Naive thymus-derived CD8-positive, alpha-beta T cell (primary cell): ENCODE results near the gene NDUFV1. TPM values are rescaled to one million over a fixed set of nuclear protein-coding genes. Genes with fewer than 3 reads are reported as not detected.
"Not testable (repeated sequence)": the region's sequence is repeated elsewhere in the genome, so short reads cannot be mapped to it uniquely, and the experiment has no call there.

Source experiments
- ATAC-seq, 2 donors: fragments of 150-1000 bp; cut with Tn5 transposase in 1 of 2; sonication (Bioruptor Pico), chemical (Tn5 transposase) in 1 of 2; 1 replicate in 1 of 2; 2 replicates in 1 of 2; pipeline ENCODE4 v1.10.0; 2021; ENCODE audit warnings: mild to moderate bottlenecking in 2 of 2, moderate library complexity in 2 of 2
- POLR2A ChIA-PET: fragments of 350-600 bp; sonication (Branson Sonifier 250); formaldehyde crosslinking; loops from one replicate; lab custom pipeline; 2021; ENCODE audit warnings: antibody characterized with exemption; lab: Charles Lee
- DNase-seq, 10 donors: peaks; one replicate each; pipeline versions ENCODE4 v3.0.0 to v3.0.0-alpha.2; 2020 to 2022
- H3K27ac Mint-ChIP-seq, 10 donors: one replicate each; pipeline ENCODE4 v1.8.0; 2020 to 2022; ENCODE audit warnings: mild to moderate bottlenecking in 10 of 10, mixed read lengths in 10 of 10, moderate library complexity in 4 of 10, inconsistent platforms in 1 of 10
- H3K27me3 Mint-ChIP-seq, 5 donors: one replicate each; pipeline ENCODE4 v1.8.0; 2021 to 2022; ENCODE audit warnings: mixed read lengths in 5 of 5
- H3K36me3 Mint-ChIP-seq, 3 donors: one replicate each; pipeline ENCODE4 v1.8.0; 2020 to 2022; ENCODE audit warnings: mixed read lengths in 3 of 3, mild to moderate bottlenecking in 2 of 3, inconsistent platforms in 1 of 3
- H3K4me1 Mint-ChIP-seq, 4 donors: one replicate each; pipeline ENCODE4 v1.8.0; 2021 to 2022; ENCODE audit warnings: mixed read lengths in 4 of 4
- H3K4me3 Mint-ChIP-seq, 10 donors: one replicate each; pipeline ENCODE4 v1.8.0; 2020 to 2022; ENCODE audit warnings: mild to moderate bottlenecking in 10 of 10, mixed read lengths in 10 of 10, moderate library complexity in 6 of 10, inconsistent platforms in 1 of 10
- H3K9me3 Mint-ChIP-seq, 9 donors: one replicate each; pipeline ENCODE4 v1.8.0; 2020 to 2022; ENCODE audit warnings: mixed read lengths in 9 of 9, mild to moderate bottlenecking in 3 of 9, inconsistent platforms in 1 of 9, moderate library complexity in 1 of 9
- polyA plus RNA-seq, 3 donors: library from polyadenylated mRNA; unstranded; fragments of 300-500 nt; fragmentation: Illumina TruSeq; gene quantifications; one replicate each; pipeline ENCODE4 v1.2.3, GENCODE V29; 2021
- total RNA-seq, 8 experiments: library from RNA in 2 of 8; stranded (reverse) in 2 of 8; gene quantifications; one replicate each; pipeline ENCODE4 v1.2.3 and lab custom pipeline; 2021 to 2026

Gene NDUFV1
- total and polyA plus RNA-seq, 5 experiments from 2014 or later, result 122 to 199 (median 123) TPM

- peaks cover 7 to 30% (median 27%) of the 10 kb centered on the region in 5 donors for H3K27me3 Mint-ChIP-seq
- peaks cover 18 to 32% (median 22%) of the 10 kb centered on the region in 4 donors for H3K4me1 Mint-ChIP-seq
- H3K27ac Mint-ChIP-seq, result no peak overlapping the region
- DNase-seq (no peak), ATAC-seq (no peak)
- POLR2A ChIA-PET, result no interaction called here
- no peaks in the 10 kb centered on the region for H3K9me3 Mint-ChIP-seq
- H3K36me3 Mint-ChIP-seq, result no peaks in the 10 kb centered on the region
- H3K4me3 Mint-ChIP-seq, result no peak overlapping the region
These were observed 28.8 kb upstream of the NDUFV1 start for GRCh38 chr11:67577951-67578350.

- H3K4me3 Mint-ChIP-seq, result peak overlapping the region in 5 of 10 donors; percentile 2 to 41 (median 18)
- DNase-seq (no peak), ATAC-seq (no peak)
- no peaks in the 10 kb centered on the region for H3K9me3 Mint-ChIP-seq
- H3K27me3 Mint-ChIP-seq, result peaks cover 1 to 17% (median 12%) of the 10 kb centered on the region in 5 donors
- peaks cover 27 to 57% (median 49%) of the 10 kb centered on the region in 4 donors for H3K4me1 Mint-ChIP-seq
- POLR2A ChIA-PET, result no interaction called here
- H3K36me3 Mint-ChIP-seq, result peaks cover 0 to 4% (median 0%) of the 10 kb centered on the region in 3 donors
- H3K27ac Mint-ChIP-seq, result peak overlapping the region in 1 of 10 donors; percentile 47
These were observed 25.3 kb upstream of the NDUFV1 start for GRCh38 chr11:67581469-67581868.

DNA sequence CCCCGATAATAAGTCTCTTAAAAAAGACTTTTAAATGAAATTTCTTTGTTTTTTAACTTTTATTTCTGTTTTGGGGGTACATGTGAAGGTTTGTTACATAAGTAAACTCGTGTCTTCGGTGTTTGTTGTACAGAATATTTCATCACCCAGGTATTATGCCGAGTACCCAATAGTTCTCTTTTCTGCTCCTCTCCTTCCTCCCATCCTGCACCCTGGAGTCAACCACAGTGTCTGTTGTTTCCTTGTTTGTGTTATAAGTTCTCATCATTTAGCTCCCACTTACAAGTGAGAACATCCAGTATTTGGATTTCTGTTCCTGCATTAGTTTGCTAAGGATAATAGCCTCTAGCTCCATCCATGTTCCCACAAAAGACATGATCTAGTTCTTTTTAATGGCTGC is 24.7 kb upstream of the NDUFV1 start:
- POLR2A ChIA-PET, result interaction anchor here (0.6 to 1.8 kb wide), 3 partner anchors 10 to 68 kb away, joined by 3 to 12 read pairs (median 6); partner anchors contain the start of gene ACY3
- Mint-ChIP-seq H3K4me3 (peak overlapping the region in 8 of 10 donors; percentile 1 to 90 (median 76)), H3K27me3 (peaks cover 0 to 13% (median 7%) of the 10 kb centered on the region in 5 donors), H3K4me1 (peaks cover 26 to 63% (median 50%) of the 10 kb centered on the region in 4 donors), H3K9me3 (no peaks in the 10 kb centered on the region), H3K36me3 (peaks cover 0 to 4% (median 0%) of the 10 kb centered on the region in 3 donors), H3K27ac (peak overlapping the region in 6 of 10 donors; percentile 2 to 85 (median 74))
- DNase-seq, result no peak
- no peak for ATAC-seq

GRCh38 chr11:67583247-67584204 is 23.2 kb upstream of the NDUFV1 start, which contains the start of gene GSTP1:
Gene GSTP1, plus strand, starts transcription at chr11:67583812. Its CDS starts 32 bp downstream, at chr11:67583844.
- peaks cover 26 to 74% (median 50%) of the 10 kb centered on the region in 4 donors for H3K4me1 Mint-ChIP-seq
- DNase-seq, result peak; percentile 52 to 85 (median 68)
- peak within 1 kb of the TSS; percentile 82 to 93 (median 90) for H3K4me3 Mint-ChIP-seq
- peaks cover 0 to 8% (median 4%) of the 10 kb centered on the region in 5 donors for H3K27me3 Mint-ChIP-seq
- peak; percentile 78 to 90 for ATAC-seq
- peaks cover 0 to 4% (median 0%) of the 10 kb centered on the region in 3 donors for H3K36me3 Mint-ChIP-seq
- peak within 1 kb of the TSS; percentile 80 to 94 (median 91) for H3K27ac Mint-ChIP-seq
- no peaks in the 10 kb centered on the region for H3K9me3 Mint-ChIP-seq
- POLR2A ChIA-PET, result interaction anchor here (0.6 to 1.8 kb wide), 13 partner anchors 9 to 344 kb away, joined by 3 to 12 read pairs (median 3); partner anchors contain the start of genes ACY3 and POLD4

DNA sequence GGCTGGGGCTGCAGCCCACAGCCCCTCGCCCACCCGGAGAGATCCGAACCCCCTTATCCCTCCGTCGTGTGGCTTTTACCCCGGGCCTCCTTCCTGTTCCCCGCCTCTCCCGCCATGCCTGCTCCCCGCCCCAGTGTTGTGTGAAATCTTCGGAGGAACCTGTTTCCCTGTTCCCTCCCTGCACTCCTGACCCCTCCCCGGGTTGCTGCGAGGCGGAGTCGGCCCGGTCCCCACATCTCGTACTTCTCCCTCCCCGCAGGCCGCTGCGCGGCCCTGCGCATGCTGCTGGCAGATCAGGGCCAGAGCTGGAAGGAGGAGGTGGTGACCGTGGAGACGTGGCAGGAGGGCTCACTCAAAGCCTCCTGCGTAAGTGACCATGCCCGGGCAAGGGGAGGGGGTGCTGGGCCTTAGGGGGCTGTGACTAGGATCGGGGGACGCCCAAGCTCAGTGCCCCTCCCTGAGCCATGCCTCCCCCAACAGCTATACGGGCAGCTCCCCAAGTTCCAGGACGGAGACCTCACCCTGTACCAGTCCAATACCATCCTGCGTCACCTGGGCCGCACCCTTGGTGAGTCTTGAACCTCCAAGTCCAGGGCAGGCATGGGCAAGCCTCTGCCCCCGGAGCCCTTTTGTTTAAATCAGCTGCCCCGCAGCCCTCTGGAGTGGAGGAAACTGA is 22.4 kb upstream of the NDUFV1 start:
- peak overlapping the region; percentile 68 to 87 (median 82) for H3K4me3 Mint-ChIP-seq
- POLR2A ChIA-PET, result interaction anchor here (0.8 to 1.6 kb wide), 8 partner anchors 8 to 345 kb away, joined by 3 to 7 read pairs (median 3); partner anchors contain the start of gene POLD4
- H3K9me3 Mint-ChIP-seq, result no peaks in the 10 kb centered on the region
- peaks cover 0 to 5% (median 1%) of the 10 kb centered on the region in 5 donors for H3K27me3 Mint-ChIP-seq
- H3K4me1 Mint-ChIP-seq, result peaks cover 23 to 70% (median 45%) of the 10 kb centered on the region in 4 donors
- H3K36me3 Mint-ChIP-seq, result peaks cover 0 to 4% (median 0%) of the 10 kb centered on the region in 3 donors
- ATAC-seq (peak; percentile 19 to 27), DNase-seq (peak in 2 of 10 donors; percentile 29 to 32)
- H3K27ac Mint-ChIP-seq, result peak overlapping the region; percentile 67 to 92 (median 86)

DNA sequence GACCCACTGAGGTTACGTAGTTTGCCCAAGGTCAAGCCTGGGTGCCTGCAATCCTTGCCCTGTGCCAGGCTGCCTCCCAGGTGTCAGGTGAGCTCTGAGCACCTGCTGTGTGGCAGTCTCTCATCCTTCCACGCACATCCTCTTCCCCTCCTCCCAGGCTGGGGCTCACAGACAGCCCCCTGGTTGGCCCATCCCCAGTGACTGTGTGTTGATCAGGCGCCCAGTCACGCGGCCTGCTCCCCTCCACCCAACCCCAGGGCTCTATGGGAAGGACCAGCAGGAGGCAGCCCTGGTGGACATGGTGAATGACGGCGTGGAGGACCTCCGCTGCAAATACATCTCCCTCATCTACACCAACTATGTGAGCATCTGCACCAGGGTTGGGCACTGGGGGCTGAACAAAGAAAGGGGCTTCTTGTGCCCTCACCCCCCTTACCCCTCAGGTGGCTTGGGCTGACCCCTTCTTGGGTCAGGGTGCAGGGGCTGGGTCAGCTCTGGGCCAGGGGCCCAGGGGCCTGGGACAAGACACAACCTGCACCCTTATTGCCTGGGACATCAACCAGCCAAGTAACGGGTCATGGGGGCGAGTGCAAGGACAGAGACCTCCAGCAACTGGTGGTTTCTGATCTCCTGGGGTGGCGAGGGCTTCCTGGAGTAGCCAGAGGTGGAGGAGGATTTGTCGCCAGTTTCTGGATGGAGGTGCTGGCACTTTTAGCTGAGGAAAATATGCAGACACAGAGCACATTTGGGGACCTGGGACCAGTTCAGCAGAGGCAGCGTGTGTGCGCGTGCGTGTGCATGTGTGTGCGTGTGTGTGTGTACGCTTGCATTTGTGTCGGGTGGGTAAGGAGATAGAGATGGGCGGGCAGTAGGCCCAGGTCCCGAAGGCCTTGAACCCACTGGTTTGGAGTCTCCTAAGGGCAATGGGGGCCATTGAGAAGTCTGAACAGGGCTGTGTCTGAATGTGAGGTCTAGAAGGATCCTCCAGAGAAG is 21.6 kb upstream of the NDUFV1 start:
- Mint-ChIP-seq H3K36me3 (peaks cover 0 to 4% (median 0%) of the 10 kb centered on the region in 3 donors), H3K4me1 (peaks cover 16 to 66% (median 38%) of the 10 kb centered on the region in 4 donors), H3K27me3 (peaks cover 0 to 3% (median 0%) of the 10 kb centered on the region in 5 donors), H3K4me3 (peak overlapping the region; percentile 68 to 87 (median 82)), H3K9me3 (no peaks in the 10 kb centered on the region), H3K27ac (peak overlapping the region; percentile 67 to 92 (median 88))
- peak in 1 of 10 donors; percentile 24 for DNase-seq
- POLR2A ChIA-PET, result interaction anchor here (0.8 to 1.4 kb wide), 3 partner anchors 28 to 58 kb away, joined by 3 to 4 read pairs (median 3); no protein-coding TSS in a partner anchor
- ATAC-seq, result peak in 1 of 2 donors; percentile 17

DNA sequence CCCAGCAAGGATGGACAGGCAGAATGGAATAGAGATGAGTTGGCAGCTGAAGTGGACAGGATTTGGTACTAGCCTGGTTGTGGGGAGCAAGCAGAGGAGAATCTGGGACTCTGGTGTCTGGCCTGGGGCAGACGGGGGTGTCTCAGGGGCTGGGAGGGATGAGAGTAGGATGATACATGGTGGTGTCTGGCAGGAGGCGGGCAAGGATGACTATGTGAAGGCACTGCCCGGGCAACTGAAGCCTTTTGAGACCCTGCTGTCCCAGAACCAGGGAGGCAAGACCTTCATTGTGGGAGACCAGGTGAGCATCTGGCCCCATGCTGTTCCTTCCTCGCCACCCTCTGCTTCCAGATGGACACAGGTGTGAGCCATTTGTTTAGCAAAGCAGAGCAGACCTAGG is 20.8 kb upstream of the NDUFV1 start:
- H3K27ac Mint-ChIP-seq, result peak overlapping the region; percentile 55 to 92 (median 84)
- POLR2A ChIA-PET, result no interaction called here
- no peaks in the 10 kb centered on the region for H3K9me3 Mint-ChIP-seq
- no peaks in the 10 kb centered on the region for H3K27me3 Mint-ChIP-seq
- H3K36me3 Mint-ChIP-seq, result peaks cover 0 to 4% (median 0%) of the 10 kb centered on the region in 3 donors
- ATAC-seq (no peak), DNase-seq (no peak)
- peaks cover 16 to 63% (median 38%) of the 10 kb centered on the region in 4 donors for H3K4me1 Mint-ChIP-seq
- peak overlapping the region in 6 of 10 donors; percentile 16 to 87 (median 75) for H3K4me3 Mint-ChIP-seq

DNA sequence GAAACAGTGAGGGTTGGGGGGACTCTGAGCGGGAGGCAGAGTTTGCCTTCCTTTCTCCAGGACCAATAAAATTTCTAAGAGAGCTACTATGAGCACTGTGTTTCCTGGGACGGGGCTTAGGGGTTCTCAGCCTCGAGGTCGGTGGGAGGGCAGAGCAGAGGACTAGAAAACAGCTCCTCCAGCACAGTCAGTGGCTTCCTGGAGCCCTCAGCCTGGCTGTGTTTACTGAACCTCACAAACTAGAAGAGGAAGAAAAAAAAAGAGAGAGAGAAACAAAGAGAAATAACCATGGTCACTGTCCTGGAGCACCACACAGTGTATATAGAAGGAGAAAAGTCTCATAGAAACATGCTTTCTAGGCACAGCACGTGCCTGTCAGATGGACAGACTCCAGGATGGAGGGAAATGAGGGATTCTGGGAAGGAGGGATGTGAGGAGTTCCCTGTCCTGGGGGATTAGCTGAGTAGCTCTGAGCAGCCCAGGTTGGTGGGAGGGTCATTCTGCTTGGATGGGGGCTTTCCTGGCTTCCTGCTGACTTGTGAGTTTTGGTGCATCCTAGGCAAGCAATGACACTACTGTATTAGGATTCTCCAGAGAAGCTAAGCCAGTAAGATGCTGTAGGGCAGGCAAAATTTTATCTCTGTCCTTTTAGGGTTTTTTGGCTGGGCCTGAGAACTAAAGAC is 20.0 kb upstream of the NDUFV1 start:
- H3K9me3 Mint-ChIP-seq, result no peaks in the 10 kb centered on the region
- peak overlapping the region; percentile 36 to 84 (median 67) for H3K27ac Mint-ChIP-seq
- H3K36me3 Mint-ChIP-seq, result peaks cover 0 to 4% (median 0%) of the 10 kb centered on the region in 3 donors
- POLR2A ChIA-PET, result no interaction called here
- DNase-seq (no peak), ATAC-seq (no peak)
- H3K27me3 Mint-ChIP-seq, result no peaks in the 10 kb centered on the region
- H3K4me3 Mint-ChIP-seq, result peak overlapping the region in 3 of 10 donors; percentile 26 to 82 (median 78)
- H3K4me1 Mint-ChIP-seq, result peaks cover 16 to 60% (median 38%) of the 10 kb centered on the region in 4 donors

DNA sequence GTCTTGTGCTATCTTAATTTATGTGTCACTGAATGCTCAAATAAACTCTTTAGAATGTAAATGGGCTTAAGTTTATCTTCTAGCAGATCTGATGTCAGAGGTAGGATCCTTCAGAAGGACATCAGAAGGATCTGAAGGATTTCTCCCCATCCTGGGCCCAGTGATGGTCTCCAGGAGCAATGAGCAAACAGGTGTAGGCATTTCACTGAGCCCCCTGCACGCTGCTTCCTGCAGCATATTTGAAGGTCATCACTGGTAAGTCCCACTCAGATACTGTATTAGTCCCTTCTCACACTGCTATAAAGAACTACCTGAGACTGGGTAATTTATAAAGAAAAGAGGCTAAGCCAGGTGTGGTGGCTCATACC is 18.6 kb upstream of the NDUFV1 start:
- ATAC-seq (no peak), DNase-seq (no peak)
- Mint-ChIP-seq H3K36me3 (peaks cover 0 to 4% (median 0%) of the 10 kb centered on the region in 3 donors), H3K27ac (peak overlapping the region in 6 of 10 donors; percentile 30 to 70 (median 38)), H3K4me3 (peak overlapping the region in 1 of 10 donors; percentile 43), H3K4me1 (peaks cover 9 to 47% (median 27%) of the 10 kb centered on the region in 4 donors), H3K9me3 (no peaks in the 10 kb centered on the region), H3K27me3 (no peaks in the 10 kb centered on the region)
- POLR2A ChIA-PET, result no interaction called here

- H3K27me3 Mint-ChIP-seq, H3K4me3 Mint-ChIP-seq, POLR2A ChIA-PET, H3K9me3 Mint-ChIP-seq, H3K36me3 Mint-ChIP-seq, DNase-seq, ATAC-seq: not testable (repeated sequence)
- Mint-ChIP-seq H3K27ac (peak overlapping the region in 2 of 10 donors; percentile 50 to 69), H3K4me1 (peaks cover 8 to 45% (median 23%) of the 10 kb centered on the region in 4 donors)
These were observed 17.8 kb upstream of the NDUFV1 start for GRCh38 chr11:67588899-67589415.
